NCI-H2227 (cell line): ENCODE data around the gene MRPL55.
A peak's percentile ranks its signal among the peaks of the same experiment; 100 is the strongest.

Source experiments
- DNase-seq: peaks from one replicate; lab custom pipeline; 2025; ENCODE audit not compliant: unreplicated experiment; lab: John Stamatoyannopoulos, UW

MRPL55 gene

DNA sequence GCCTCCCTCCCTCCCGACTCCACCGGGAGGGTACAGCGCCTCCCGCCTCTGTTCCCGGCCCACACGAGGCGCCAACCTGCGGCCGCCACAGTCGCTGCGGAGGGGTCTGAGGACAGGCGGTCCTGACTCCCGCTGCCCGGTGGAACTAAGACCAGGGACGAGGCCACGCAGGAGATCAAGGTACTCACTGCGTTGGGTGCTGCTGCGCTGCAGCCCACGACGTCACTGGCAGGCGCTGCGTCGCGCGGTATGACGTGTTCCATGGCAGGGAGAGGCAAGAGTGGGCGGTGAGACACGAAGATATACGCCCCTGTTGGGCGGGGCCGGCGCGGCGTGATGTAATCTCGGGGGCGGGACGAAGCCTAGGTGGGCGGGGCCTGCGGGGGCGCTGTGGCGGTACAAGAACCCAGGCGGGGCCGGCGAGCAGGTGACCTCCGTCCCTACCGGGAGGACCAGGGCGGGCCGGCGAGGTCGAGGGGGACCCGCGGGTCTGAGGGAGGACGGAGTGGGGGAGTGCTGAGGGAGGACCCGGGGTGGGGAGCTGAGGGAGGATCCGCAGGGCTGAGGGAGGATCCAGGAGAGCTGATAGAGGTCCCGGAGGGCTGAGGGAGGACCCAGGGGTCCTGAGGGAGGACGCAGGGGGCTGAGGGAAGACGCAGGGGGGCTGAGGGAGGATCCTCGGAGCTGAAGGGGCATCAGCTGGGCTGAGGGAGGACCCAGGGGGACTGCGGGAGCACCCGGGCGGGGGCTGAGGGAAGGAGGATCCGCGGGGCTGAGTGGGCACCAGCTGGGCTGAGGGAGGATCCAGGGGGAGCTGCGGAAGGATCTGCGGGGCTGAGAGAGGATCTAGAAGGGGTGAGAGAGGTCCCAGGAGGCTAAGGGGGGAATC, at the start of gene MRPL55:
Gene MRPL55 (minus strand): TSS at position 227 of the 889 bp plus-strand sequence. CDS start 1,039 bp downstream, outside the sequence.
- DNase-seq: peak; percentile 97

GRCh38 chr1:228158151-228159007, 49.3 kb upstream of the MRPL55 start:
- DNase-seq: no peak

DNA sequence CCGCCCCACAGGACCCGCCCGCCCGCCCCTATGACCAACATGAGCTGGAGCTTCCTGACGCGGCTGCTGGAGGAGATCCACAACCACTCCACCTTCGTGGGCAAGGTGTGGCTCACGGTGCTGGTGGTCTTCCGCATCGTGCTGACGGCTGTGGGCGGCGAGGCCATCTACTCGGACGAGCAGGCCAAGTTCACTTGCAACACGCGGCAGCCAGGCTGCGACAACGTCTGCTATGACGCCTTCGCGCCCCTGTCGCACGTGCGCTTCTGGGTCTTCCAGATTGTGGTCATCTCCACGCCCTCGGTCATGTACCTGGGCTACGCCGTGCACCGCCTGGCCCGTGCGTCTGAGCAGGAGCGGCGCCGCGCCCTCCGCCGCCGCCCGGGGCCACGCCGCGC, 48.6 kb upstream of the MRPL55 start:
- no peak for DNase-seq

GRCh38 chr1:228156941-228157728, 48.0 kb upstream of the MRPL55 start:
- no peak for DNase-seq

DNA sequence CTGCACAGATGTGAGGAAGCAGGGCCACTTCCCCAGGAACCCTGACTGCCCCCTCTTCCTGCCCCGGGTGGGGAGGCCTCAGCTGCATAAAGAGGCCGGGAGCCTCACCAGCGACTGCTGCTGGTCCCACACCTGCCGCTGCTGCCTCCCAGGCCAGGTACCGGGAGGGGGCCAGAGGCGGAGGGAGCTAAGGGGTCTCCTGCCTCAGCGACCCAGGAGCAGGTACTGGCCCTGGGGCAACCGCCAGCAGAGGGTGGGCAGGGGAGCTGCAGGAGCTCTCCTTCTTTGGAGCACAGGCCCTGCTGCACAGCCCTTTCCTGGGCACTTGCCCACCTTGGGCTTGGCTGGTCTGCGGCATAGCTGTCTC, 47.4 kb upstream of the MRPL55 start:
- no peak for DNase-seq

GRCh38 chr1:228155596-228156514, 46.8 kb upstream of the MRPL55 start:
- DNase-seq: no peak

DNA sequence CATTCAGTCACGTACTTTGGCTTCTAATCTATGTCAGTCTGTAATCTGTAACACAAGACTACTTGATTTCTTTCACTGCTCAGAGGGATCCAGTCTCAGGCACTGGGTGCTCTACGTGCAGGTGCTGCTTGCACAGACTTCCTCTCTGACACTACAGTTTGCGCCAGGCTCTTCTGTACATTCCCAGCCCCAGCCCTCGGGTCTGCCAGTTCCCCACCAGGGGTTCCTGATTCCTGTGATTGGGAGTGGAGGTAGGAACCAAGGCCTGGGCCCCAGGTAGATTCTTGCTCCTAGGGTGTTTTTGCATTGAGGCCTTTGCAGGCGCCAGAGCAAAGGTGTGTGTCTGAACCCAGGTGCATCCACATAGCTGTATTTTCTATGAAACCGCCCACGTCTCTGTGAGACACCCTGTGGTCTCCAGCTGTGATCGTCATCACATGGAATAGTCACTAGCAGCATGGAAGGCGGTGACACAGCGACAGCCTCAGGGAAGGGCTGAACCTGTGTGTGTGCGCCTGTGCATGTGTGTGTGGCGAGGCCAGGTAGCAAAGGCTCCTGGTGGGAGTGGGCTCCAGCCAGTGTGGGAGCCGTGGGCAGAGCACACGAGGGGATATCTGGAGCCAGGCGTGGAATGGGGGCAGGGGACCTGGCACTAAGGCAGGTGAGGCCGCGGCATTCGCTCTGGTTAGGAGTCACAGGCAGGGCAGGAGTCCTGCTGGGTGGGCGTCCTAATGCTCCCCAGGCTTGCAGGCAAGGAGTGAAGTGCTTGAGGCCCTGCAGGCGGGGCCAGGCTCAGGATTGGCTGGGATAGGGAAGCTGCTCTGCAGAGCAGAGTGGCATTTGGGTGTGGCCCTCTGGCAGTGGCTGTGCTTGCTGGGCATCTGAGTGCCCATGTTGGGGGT, 45.8 kb upstream of the MRPL55 start:
- DNase-seq: peak; percentile 48

- no peak for DNase-seq
These were observed 45.0 kb upstream of the MRPL55 start for GRCh38 chr1:228154021-228154669.

GRCh38 chr1:228152918-228153258, 43.8 kb upstream of the MRPL55 start:
- DNase-seq: no peak

- no peak for DNase-seq
These were observed 43.2 kb upstream of the MRPL55 start for GRCh38 chr1:228152097-228152917.

DNA sequence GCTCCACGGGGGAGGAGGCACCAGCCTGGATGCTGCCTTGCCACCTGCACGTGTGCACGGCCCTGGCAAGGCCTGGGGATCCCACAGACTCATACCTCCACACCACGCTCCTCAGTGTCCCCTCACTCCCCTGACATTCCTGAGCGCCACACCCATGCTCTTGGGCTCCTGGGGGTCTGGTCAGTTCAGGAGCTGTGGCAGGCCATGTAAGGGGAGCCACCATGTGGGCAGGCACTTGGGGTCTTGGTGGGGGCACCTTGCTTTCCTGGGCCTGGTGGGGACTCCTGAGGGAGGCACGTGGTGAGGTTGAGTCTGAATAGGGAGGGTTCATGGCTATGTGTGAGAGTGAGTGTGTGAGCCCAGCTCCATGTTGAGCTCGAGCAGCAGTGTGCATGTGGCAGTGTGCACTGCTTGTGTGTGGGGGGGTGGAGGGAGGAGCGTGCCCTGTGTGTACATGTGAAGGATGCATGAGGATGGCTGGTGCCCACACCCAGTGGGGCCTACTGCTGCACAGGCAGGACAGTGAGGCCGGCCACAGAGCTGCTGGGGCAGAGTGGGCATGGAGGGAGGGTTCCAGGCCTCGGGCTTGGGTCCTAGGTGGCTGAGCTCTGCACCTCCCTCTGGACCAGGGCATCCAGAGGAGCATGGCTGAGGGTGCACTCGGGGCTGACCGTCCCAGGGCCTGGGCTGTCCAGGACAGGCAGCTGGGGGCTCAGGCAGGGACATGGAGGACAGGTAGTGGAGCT, 42.3 kb upstream of the MRPL55 start:
- DNase-seq: no peak

GRCh38 chr1:228150461-228151179, 41.5 kb upstream of the MRPL55 start:
- no peak for DNase-seq

DNA sequence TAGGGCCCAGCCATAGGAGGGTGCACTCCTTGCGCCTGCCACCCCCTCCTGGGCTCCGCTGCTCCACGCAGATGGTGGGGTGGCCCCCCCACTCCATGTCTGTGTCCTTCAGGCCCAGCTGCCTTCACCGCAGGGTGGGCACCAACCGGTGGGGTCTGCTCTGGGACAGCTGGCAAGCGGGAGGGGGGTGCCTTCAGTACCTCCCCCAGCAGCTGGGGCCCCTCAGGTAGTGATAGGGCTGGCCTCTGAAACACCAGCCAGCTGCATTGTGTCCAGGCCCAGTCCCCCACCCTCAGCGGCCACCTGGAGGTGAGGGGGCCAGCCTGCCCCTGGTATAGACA, 41.0 kb upstream of the MRPL55 start:
- no peak for DNase-seq

- peak; percentile 14 for DNase-seq
These were observed 40.5 kb upstream of the MRPL55 start, which contains the start of gene GJC2 for GRCh38 chr1:228149406-228150119. TSS of gene GJC2 (plus strand) at chr1:228149930. CDS start at chr1:228157759, 7,829 bp downstream.

GRCh38 chr1:228148935-228149405, 39.9 kb upstream of the MRPL55 start:
- DNase-seq: no peak
